WI38 (cell line): ENCODE results near the gene RFPL4AL1.

Experiments used
- H3K4me3 ChIP-seq: 2 replicates; pipeline ENCODE4 v1.5.1; 2011; ENCODE audit warnings: low read depth, mild to moderate bottlenecking, control low read depth, low read length
- TF ChIP-seq, protein P1 (sequence below): IDR thresholded peaks from 2 replicates; pipeline ENCODE4 v1.5.1; 2012; ENCODE audit warnings: low read depth, mild to moderate bottlenecking, control low read depth, low read length

Gene RFPL4AL1

DNA sequence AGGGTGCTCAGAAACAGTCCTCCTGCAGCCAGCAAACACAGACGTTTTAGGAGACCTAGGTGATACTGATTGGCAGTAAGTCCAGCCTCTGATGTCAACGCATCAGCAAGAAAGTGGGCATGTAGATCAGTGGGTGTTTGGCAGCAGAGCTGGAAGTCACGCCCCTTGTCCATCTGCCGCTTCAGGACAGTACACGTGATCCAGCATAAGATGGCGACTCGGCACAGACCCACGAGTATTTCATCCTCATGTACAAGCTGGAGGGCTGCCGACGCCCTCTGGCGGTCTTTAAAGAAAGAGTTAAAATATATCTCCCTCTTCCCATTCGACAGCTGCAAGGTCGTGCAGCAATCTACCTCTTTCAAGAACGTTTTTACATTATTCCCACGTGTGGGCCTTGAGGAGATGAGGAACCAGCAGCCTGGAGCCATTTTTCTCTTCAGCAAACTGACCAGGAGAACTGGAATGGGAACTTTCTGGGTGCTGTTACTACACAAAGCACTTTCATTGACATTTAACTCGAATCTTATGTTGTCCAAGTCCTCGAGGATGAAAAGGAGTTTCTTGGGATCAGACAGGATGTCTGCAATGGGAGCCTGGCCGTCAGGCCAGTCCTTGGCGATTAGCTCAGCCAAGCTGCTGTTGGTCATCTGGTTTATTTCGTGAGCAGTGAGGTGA, 40.6 kb downstream of the RFPL4AL1 start:
- H3K4me3 ChIP-seq, result no peak overlapping the region

DNA sequence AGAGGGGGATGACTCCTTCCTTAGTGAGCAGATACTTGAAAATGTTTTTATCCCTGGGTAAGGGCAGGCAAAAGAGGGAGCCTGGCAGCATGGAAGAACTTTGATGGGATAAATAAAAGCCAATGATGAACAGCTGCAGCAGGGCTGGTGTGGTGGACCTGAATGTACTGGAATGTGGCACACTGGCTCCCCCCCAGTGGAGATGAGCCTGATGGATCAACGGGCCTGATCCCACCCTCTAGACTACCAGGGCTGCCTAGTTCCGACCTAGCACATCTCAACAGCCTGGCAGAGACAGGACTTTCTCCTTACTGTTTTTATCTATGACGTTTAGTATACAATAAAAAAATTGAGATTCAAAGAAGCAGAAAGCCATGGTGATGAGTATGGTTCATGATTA, 42.4 kb downstream of the RFPL4AL1 start:
- H3K4me3 ChIP-seq, result no peak overlapping the region
- TF ChIP-seq, protein P1, sequence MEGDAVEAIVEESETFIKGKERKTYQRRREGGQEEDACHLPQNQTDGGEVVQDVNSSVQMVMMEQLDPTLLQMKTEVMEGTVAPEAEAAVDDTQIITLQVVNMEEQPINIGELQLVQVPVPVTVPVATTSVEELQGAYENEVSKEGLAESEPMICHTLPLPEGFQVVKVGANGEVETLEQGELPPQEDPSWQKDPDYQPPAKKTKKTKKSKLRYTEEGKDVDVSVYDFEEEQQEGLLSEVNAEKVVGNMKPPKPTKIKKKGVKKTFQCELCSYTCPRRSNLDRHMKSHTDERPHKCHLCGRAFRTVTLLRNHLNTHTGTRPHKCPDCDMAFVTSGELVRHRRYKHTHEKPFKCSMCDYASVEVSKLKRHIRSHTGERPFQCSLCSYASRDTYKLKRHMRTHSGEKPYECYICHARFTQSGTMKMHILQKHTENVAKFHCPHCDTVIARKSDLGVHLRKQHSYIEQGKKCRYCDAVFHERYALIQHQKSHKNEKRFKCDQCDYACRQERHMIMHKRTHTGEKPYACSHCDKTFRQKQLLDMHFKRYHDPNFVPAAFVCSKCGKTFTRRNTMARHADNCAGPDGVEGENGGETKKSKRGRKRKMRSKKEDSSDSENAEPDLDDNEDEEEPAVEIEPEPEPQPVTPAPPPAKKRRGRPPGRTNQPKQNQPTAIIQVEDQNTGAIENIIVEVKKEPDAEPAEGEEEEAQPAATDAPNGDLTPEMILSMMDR, result no peak

More for the DNA sequence above, 40.6 kb downstream of the RFPL4AL1 start:
- TF ChIP-seq, protein P1, result no peak; the same call in 1 of the 2 replicates

DNA sequence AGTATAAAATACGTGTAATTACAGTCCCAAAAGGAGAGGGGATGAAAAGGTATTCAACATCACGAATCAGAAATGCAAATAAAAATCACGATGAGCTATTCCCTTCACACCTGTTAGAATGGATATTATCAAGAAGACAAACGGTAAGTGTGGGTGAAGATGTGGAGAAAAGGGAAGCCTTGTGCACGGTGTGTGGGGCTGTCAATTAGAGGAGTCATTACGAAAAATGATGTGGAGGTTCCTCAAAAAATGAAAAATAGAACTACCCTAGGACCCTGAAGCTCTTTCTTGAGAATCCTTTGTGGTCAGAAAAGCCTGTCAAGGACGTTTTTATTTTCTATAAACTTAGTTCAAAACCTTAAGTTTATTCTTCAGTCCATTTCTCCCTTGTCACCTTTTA, 43.5 kb downstream of the RFPL4AL1 start:
- no peak overlapping the region for H3K4me3 ChIP-seq
- TF ChIP-seq, protein P1, result no peak

DNA sequence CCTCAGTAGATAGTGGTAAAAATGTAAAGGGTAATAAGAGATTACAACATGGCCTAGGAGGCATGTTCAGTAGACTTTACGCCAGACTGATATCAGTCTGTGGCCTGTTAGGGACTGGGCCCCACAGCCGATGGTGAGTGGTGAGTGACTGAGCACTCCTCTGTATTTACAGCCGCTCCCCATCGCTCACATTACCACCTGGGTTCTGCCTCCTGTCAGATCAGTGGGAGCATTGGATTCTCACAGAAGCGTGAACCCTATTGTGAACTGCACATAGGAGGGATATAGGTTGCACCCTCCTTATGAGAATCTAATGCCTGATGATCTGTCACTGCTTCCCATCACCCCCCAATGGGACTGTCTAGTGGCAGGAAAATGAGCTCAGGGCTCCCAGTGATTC, 45.0 kb downstream of the RFPL4AL1 start:
- H3K4me3 ChIP-seq, result no peak overlapping the region
- TF ChIP-seq, protein P1, result no peak

DNA sequence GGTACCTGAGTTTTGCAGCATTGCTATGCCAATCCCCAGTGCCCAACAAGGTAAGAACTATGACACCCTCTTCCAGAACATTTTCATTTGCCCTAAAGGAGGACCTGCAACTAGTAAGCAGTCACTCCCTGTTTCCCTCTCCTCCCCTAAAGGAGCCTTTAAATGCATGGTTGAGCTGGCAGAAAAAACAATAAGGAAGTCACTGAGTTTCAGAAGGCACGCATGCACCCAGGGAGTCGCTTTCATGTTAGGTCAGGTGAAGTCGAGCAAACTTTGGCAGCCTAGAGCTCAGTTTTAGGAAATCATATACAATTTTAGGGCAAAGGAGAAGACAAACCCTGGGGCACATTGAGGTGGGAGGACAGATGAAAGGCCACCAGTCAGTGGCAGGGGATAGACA, 51.1 kb downstream of the RFPL4AL1 start:
- no peak overlapping the region for H3K4me3 ChIP-seq
- TF ChIP-seq, protein P1, result no peak
